Esophagus squamous epithelium (tissue), 4 donors: ENCODE measurements around the gene APOL3. TPM values are rescaled to one million over a fixed set of nuclear protein-coding genes. Genes with fewer than 3 reads are reported as not detected.

Source experiments
- total RNA-seq, 4 donors: library from RNA; depleted of rRNA; stranded (reverse); fragments of >200 nt; gene quantifications; one replicate each; pipeline ENCODE4 v1.1.0, GENCODE V29; 2016

Gene APOL3
- total RNA-seq, 4 donors from 2014 or later = 6.8 to 48.1 (median 17.0) TPM

Other genes starting within 250 kb of the APOL3 start
- gene RBFOX2, start 131.9 kb downstream of the APOL3 start, total RNA-seq = 10 to 100 TPM; 33.3 to 69.6 (median 46.3) TPM
- 10 to 100 TPM in 1 of 4 donors, 1 to 10 TPM in 2, under 1 TPM in 1; 0.45 to 10.3 (median 2.1) TPM for gene APOL4, start 41.1 kb upstream of the APOL3 start, total RNA-seq
- gene APOL2, start 78.8 kb upstream of the APOL3 start, total RNA-seq = 10 to 100 TPM; 14.6 to 44.5 (median 23.5) TPM
- gene APOL1, start 92.4 kb upstream of the APOL3 start, total RNA-seq = 10 to 100 TPM in 3 of 4 donors, 1 to 10 TPM in 1; 8.4 to 49.3 (median 20.6) TPM
- 100 to 1,000 TPM; 216 to 339 (median 246) TPM for gene MYH9, start 227.2 kb upstream of the APOL3 start, total RNA-seq